Fibroblast of villous mesenchyme (primary cell): Measurements from ENCODE around the gene RASEF. TPM values are rescaled to one million over a fixed set of nuclear protein-coding genes. Genes with fewer than 3 reads are reported as not detected.

Experiments
- DNase-seq: peaks from one replicate; pipeline ENCODE4 v3.0.0-alpha.2; 2010; ENCODE audit warnings: low read depth
- H3K4me3 ChIP-seq: 2 replicates; pipeline ENCODE4 v1.5.1; 2011; ENCODE audit warnings: low read depth, mild to moderate bottlenecking, low read length
- total RNA-seq: library from RNA; depleted of rRNA; stranded (reverse); fragments of >200 nt; gene quantifications from 2 replicates; pipeline ENCODE4 v1.2.3, GENCODE V29; 2012
- TF ChIP-seq, protein P1 (sequence below): IDR thresholded peaks from 2 replicates; pipeline ENCODE4 v1.5.1; 2012; ENCODE audit warnings: low read depth, mild to moderate bottlenecking, low read length; ENCODE audit not compliant: insufficient read depth

The RASEF gene
- total RNA-seq, 1 donor, result 0.43 TPM

DNA sequence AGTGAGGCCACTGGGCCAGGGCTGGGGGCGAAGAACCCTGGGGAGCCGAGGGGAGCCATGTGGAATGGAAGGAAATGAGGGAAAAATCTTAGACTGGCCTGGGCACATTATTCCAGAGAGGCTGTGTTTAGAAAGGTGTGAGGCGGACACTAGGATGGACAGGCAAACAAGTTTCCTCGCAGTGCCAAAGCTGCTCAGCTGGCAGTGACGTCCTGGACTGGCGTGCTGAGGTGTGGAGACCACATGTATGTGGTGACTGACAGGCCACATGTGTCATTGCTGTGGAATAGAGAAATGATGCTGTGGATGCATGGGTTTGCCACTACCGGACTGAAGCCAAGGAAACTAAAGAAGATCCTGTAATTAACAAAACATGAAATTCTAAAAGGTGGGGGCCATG is 42.6 kb downstream of the RASEF start:
- no peak overlapping the region for H3K4me3 ChIP-seq
- DNase-seq, result no peak
- TF ChIP-seq, protein P1, sequence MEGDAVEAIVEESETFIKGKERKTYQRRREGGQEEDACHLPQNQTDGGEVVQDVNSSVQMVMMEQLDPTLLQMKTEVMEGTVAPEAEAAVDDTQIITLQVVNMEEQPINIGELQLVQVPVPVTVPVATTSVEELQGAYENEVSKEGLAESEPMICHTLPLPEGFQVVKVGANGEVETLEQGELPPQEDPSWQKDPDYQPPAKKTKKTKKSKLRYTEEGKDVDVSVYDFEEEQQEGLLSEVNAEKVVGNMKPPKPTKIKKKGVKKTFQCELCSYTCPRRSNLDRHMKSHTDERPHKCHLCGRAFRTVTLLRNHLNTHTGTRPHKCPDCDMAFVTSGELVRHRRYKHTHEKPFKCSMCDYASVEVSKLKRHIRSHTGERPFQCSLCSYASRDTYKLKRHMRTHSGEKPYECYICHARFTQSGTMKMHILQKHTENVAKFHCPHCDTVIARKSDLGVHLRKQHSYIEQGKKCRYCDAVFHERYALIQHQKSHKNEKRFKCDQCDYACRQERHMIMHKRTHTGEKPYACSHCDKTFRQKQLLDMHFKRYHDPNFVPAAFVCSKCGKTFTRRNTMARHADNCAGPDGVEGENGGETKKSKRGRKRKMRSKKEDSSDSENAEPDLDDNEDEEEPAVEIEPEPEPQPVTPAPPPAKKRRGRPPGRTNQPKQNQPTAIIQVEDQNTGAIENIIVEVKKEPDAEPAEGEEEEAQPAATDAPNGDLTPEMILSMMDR, result no peak

DNA sequence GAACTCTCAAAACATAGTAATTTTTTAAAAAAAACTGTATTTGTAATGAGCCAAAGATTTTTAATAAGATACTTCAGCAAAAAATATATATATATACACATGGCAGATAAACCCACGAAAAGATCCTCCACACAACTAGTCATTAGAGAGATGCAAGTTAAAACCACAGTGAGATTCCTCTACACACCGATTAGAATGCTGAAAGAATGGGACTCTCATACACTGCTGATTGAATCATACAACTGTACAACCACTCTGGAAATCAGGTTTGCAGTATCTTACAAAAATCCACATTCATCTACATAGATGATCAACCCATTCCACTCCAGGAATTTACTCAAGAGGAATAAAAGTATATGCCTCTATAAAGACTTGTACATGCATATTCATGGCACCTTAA is 43.7 kb downstream of the RASEF start:
- no peak for DNase-seq
- TF ChIP-seq, protein P1, result no peak
- H3K4me3 ChIP-seq, result no peak overlapping the region

DNA sequence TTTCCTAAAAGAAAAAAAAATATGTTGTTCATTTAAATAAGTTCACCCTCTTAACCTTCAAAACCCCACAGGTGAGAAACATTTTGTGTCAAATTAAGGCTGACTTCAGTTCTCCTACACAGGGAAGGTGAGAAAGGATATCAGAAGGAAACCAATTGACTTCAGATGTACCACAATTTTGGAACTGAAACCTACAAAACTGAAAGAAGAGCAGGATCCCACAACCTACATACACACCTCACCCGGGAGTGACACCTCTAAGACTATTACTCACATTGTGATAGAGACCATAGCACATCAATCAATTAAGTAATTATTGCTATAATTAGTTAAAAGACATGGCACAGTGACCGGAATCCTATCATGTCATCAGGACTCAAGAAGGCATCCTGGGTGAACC is 47.0 kb downstream of the RASEF start:
- no peak overlapping the region for H3K4me3 ChIP-seq
- TF ChIP-seq, protein P1, result no peak
- no peak for DNase-seq

DNA sequence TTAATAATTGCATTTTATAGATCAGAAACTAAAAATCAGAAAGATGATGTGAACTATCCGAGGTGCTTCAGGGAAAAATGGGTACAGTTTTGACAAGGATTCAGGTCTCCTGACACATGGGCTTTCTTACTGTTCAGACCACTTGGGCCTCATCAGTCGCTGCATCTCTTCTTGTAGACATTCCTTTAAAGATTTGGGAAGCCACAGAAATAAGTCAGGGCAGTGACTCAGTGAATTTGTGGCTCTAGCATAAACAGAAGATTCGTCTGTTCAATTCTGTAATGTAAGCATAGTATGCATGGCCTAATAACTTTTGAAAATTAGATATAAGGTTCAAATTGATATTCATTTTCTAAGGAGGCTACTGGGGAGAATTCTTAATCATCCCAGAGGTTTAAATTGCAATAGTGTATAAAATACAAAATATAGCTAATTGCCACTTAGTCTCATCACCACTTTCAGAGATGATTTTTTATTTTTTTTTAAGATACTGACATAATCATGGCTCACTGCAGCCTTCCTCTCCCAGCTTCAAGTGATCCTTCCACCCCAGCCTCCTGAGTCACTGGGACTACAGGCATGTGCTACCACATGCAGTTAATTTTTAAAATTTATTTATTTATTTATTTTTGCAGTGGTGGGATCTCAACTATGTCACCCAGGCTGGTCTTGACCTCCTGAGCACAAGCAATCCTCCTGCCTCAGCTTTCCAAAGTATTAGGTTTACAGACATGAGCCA is 48.9 kb downstream of the RASEF start:
- TF ChIP-seq, protein P1, result no peak
- DNase-seq, result peak; percentile 80
- H3K4me3 ChIP-seq, result no peak overlapping the region

- H3K4me3 ChIP-seq, result no peak overlapping the region
- TF ChIP-seq, protein P1, result no peak
- DNase-seq, result peak; percentile 87
These were observed 49.8 kb downstream of the RASEF start for GRCh38 chr9:83012922-83013838.

- H3K4me3 ChIP-seq, result no peak overlapping the region
- peak; percentile 12 for DNase-seq
- TF ChIP-seq, protein P1, result no peak
These were observed 50.6 kb downstream of the RASEF start for GRCh38 chr9:83012168-83012921.
